Measurements from ENCODE around the gene FUCA1. TPM values are rescaled to one million over a fixed set of nuclear protein-coding genes. Genes with fewer than 3 reads are reported as not detected.

The FUCA1 gene
- total RNA-seq, 1 experiment from 2014 or later = 14.3 TPM

DNA sequence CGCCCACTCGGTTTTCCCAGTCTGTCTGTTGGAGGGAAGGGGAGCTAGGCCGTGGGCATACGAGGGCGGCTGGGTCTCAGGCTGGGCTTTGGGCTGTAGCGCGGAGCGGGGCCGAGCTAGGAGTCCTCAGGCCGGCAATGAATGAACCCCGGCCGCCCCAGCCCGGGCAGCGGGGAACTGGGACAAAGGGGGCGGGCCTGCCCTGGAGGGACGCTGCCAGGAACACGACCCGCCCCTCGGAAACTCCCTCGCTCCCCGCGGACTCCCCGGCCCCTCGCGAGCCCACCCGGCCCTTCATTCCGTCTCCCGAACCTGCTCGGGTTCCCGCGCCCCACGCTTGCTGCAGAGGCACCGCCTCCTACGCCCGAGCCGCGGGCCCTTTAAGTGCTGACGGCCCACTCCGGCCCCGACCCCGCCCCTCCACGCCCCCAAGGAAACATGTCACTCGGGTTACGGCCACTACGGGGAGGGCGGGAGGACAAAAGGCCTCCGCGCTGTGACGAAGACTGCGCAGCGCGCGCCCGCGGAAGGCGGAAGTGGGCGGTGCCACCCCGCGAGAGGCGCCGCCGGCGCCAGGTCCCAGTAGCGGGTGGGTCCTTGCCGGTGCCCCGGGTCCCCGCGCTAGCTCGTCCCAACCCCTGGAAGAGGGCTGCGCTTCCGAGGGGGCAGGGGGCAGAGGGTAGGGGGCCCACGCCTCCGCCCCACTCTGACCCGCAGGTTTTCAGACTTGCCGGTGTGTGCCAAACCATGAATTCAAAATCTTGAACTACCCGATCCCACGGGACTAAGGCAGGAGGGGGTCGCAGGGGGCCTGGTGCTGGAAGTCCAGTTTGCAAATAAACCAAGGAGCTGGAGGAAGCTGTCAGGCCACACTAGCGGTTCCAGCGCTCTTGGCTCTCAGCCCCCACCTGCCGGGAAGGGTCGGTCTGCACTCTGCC, 67.4 kb downstream of the FUCA1 start, which contains the start of gene GALE:
GALE (minus strand) TSS at position 355 of the 938 bp plus-strand sequence. CDS start 1,747 bp downstream, outside the sequence.
- H3K27me3 ChIP-seq (ENCODE audit: control insufficient read depth, insufficient read depth, low read length) = no peaks in the 10 kb centered on the region
- in situ Hi-C loops (cut with HindIII; ENCODE audit: low pct_unique_long_range_greater_than_20kb, low sequenced_read_pairs) (no loop called here), intact Hi-C loops (cut with micrococcal nuclease; ENCODE audit: unreplicated experiment) (no loop called here)
- H3K36me3 ChIP-seq (ENCODE audit: control insufficient read depth, insufficient read depth, low read length) = peaks cover 8% of the 10 kb centered on the region; the same call in 1 of the 2 replicates
- no peaks in the 10 kb centered on the region for H3K9me3 ChIP-seq (ENCODE audit: control insufficient read depth, insufficient read depth, low read depth, low read length)
- peak; percentile 78 for ATAC-seq
- DNase-seq (ENCODE audit: low read depth, low spot score) = peak; percentile 71
- ChIA-PET CTCF (interaction anchor here (0.6 kb wide), 1 partner anchor 10 kb away, joined by 4 read pairs; no protein-coding TSS in a partner anchor), POLR2A (interaction anchor here (0.7 to 1.0 kb wide), 2 partner anchors 9 to 491 kb away, joined by 4 to 8 read pairs; no protein-coding TSS in a partner anchor)
- TF ChIP-seq TCF7L2 (IDR thresholded peaks at IDR 0.05; ENCODE audit: low read depth, low read length) = peak; percentile 51; the same call in 1 of the 2 replicates
- TF ChIP-seq SIN3A (IDR thresholded peaks at IDR 0.05; ENCODE audit: borderline replicate concordance, insufficient read depth, low read depth, low read length) = peak; percentile 97; the same call in 1 of the 2 replicates
- TF ChIP-seq, protein P1, sequence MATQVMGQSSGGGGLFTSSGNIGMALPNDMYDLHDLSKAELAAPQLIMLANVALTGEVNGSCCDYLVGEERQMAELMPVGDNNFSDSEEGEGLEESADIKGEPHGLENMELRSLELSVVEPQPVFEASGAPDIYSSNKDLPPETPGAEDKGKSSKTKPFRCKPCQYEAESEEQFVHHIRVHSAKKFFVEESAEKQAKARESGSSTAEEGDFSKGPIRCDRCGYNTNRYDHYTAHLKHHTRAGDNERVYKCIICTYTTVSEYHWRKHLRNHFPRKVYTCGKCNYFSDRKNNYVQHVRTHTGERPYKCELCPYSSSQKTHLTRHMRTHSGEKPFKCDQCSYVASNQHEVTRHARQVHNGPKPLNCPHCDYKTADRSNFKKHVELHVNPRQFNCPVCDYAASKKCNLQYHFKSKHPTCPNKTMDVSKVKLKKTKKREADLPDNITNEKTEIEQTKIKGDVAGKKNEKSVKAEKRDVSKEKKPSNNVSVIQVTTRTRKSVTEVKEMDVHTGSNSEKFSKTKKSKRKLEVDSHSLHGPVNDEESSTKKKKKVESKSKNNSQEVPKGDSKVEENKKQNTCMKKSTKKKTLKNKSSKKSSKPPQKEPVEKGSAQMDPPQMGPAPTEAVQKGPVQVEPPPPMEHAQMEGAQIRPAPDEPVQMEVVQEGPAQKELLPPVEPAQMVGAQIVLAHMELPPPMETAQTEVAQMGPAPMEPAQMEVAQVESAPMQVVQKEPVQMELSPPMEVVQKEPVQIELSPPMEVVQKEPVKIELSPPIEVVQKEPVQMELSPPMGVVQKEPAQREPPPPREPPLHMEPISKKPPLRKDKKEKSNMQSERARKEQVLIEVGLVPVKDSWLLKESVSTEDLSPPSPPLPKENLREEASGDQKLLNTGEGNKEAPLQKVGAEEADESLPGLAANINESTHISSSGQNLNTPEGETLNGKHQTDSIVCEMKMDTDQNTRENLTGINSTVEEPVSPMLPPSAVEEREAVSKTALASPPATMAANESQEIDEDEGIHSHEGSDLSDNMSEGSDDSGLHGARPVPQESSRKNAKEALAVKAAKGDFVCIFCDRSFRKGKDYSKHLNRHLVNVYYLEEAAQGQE (IDR thresholded peaks at IDR 0.05; ENCODE audit: insufficient read depth in 1 of 2, low read depth in 2 of 2, low read length in 1 of 2) = no peak
- TF ChIP-seq, protein P2, sequence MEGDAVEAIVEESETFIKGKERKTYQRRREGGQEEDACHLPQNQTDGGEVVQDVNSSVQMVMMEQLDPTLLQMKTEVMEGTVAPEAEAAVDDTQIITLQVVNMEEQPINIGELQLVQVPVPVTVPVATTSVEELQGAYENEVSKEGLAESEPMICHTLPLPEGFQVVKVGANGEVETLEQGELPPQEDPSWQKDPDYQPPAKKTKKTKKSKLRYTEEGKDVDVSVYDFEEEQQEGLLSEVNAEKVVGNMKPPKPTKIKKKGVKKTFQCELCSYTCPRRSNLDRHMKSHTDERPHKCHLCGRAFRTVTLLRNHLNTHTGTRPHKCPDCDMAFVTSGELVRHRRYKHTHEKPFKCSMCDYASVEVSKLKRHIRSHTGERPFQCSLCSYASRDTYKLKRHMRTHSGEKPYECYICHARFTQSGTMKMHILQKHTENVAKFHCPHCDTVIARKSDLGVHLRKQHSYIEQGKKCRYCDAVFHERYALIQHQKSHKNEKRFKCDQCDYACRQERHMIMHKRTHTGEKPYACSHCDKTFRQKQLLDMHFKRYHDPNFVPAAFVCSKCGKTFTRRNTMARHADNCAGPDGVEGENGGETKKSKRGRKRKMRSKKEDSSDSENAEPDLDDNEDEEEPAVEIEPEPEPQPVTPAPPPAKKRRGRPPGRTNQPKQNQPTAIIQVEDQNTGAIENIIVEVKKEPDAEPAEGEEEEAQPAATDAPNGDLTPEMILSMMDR (IDR thresholded peaks at IDR 0.05) = no peak
- TF ChIP-seq POLR2AphosphoS5 (IDR thresholded peaks at IDR 0.05; ENCODE audit: low read depth, low read length) = peak; percentile 87; the same call in 1 of the 2 replicates
- peak within 1 kb of the TSS; percentile 94 for H3K27ac ChIP-seq (ENCODE audit: low read length)
- H3K4me1 ChIP-seq (ENCODE audit: control insufficient read depth, insufficient read depth, low read length) = peaks cover 31% of the 10 kb centered on the region
- BruUV-seq (replicated peaks) = no TSS peak
- H3K4me3 ChIP-seq (ENCODE audit: low read depth in 2 of 2, low read length in 2 of 2) = peak within 1 kb of the TSS; percentile 86 to 89

DNA sequence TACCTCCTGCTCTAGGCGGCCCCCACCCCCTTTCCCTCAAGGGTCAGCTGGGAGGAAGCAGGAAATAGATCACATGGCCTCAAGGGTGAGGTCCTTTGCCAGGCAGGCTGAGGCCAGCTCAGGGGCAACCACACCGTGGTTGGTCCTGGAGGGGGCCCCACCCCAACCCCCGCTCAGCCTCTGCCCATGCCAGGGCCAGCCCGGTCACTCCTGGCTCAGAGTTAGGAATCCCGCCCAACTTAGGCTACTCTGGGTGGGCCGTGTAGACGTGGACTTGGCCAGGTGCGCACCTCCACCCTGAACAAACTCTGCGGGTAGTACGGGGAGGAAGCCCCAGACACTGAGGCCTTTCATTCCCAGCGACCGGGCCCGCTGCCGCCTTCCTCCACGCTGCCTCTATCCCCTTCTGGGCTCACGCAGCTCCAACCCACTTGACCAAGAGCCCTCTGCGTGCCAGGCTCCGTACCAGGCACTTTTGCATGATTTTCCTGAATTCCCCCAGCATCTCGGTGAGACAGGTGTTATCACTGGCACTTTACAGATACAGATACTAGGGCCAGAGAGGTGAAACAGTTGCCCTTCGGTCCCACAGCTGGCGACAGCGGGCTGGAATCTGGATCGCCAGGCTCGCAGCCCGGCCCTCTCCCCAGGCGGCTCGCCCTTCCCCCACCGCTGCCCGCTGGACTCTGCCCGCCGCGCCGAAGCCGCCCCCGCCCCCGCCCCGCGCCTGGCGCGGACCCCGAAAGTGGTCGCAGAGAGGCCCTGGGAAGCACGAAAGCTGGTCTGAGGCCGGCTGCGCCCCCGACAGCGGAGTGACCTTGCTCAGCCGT, 68.3 kb downstream of the FUCA1 start:
- H3K27ac ChIP-seq (ENCODE audit: low read length) = peak overlapping the region; percentile 94
- no peaks in the 10 kb centered on the region for H3K9me3 ChIP-seq (ENCODE audit: control insufficient read depth, insufficient read depth, low read depth, low read length)
- CTCF ChIA-PET = interaction anchor here (0.6 to 2.4 kb wide), 5 partner anchors 8 to 55 kb away, joined by 3 to 13 read pairs (median 4); partner anchors contain the start of gene PITHD1
- peak; percentile 87 for DNase-seq (ENCODE audit: low read depth, low spot score)
- ATAC-seq = peak; percentile 56
- POLR2A ChIA-PET = interaction anchor here (0.7 to 1.0 kb wide), 2 partner anchors 8 to 491 kb away, joined by 4 to 8 read pairs; no protein-coding TSS in a partner anchor
- in situ Hi-C loops (cut with HindIII; ENCODE audit: low pct_unique_long_range_greater_than_20kb, low sequenced_read_pairs) (no loop called here), intact Hi-C loops (cut with micrococcal nuclease; ENCODE audit: unreplicated experiment) (no loop called here)
- peaks cover 8% of the 10 kb centered on the region; the same call in 1 of the 2 replicates for H3K36me3 ChIP-seq (ENCODE audit: control insufficient read depth, insufficient read depth, low read length)
- H3K4me1 ChIP-seq (ENCODE audit: control insufficient read depth, insufficient read depth, low read length) = peaks cover 40% of the 10 kb centered on the region
- no peaks in the 10 kb centered on the region for H3K27me3 ChIP-seq (ENCODE audit: control insufficient read depth, insufficient read depth, low read length)
- peak; percentile 84 for TF ChIP-seq POLR2AphosphoS5 (IDR thresholded peaks at IDR 0.05; ENCODE audit: low read depth, low read length)
- TF ChIP-seq, protein P1 (IDR thresholded peaks at IDR 0.05; ENCODE audit: insufficient read depth in 1 of 2, low read depth in 2 of 2, low read length in 1 of 2) = peak in 1 of 2 experiments; percentile 12; a peak in 1 of 4 replicates
- TF ChIP-seq TCF7L2 (IDR thresholded peaks at IDR 0.05; ENCODE audit: low read depth, low read length) = no peak
- peak overlapping the region; percentile 86 to 89 for H3K4me3 ChIP-seq (ENCODE audit: low read depth in 2 of 2, low read length in 2 of 2)
- no TSS peak for BruUV-seq (replicated peaks)
